Stimulated activated naive CD8-positive, alpha-beta T cell treated with anti-CD3 and anti-CD28 coated beads, Interleukin-15, Interleukin-2, amounts not matched to agents 100 ng/mL and 50 ng/mL, for 24 hours (primary cell): Measurements from ENCODE around the gene NFKB1.

Experiments
- H3K27ac Mint-ChIP-seq: one replicate; pipeline ENCODE4 v1.8.0; 2021; ENCODE audit warnings: mild to moderate bottlenecking, mixed read lengths
- H3K27me3 Mint-ChIP-seq: one replicate; pipeline ENCODE4 v1.8.0; 2021; ENCODE audit warnings: mixed read lengths
- H3K36me3 Mint-ChIP-seq: one replicate; pipeline ENCODE4 v1.8.0; 2021; ENCODE audit warnings: low read depth, mixed read lengths
- H3K4me1 Mint-ChIP-seq: one replicate; pipeline ENCODE4 v1.8.0; 2021; ENCODE audit warnings: low read depth, mixed read lengths
- H3K4me3 Mint-ChIP-seq: one replicate; pipeline ENCODE4 v1.8.0; 2021; ENCODE audit warnings: mild to moderate bottlenecking, mixed read lengths
- H3K9me3 Mint-ChIP-seq: one replicate; pipeline ENCODE4 v1.8.0; 2021; ENCODE audit warnings: mixed read lengths

The NFKB1 gene

GRCh38 chr4:102642631-102643298, 141.6 kb downstream of the NFKB1 start:
- Mint-ChIP-seq H3K27ac (no peak overlapping the region), H3K4me3 (no peak overlapping the region), H3K27me3 (no peaks in the 10 kb centered on the region), H3K36me3 (peaks cover 27% of the 10 kb centered on the region), H3K4me1 (peaks cover 13% of the 10 kb centered on the region), H3K9me3 (no peaks in the 10 kb centered on the region)

GRCh38 chr4:102647117-102647516, 146.0 kb downstream of the NFKB1 start:
- Mint-ChIP-seq H3K36me3 (peaks cover 46% of the 10 kb centered on the region), H3K9me3 (no peaks in the 10 kb centered on the region), H3K27me3 (no peaks in the 10 kb centered on the region), H3K4me1 (peaks cover 8% of the 10 kb centered on the region), H3K4me3 (no peak overlapping the region), H3K27ac (no peak overlapping the region)

- no peaks in the 10 kb centered on the region for H3K9me3 Mint-ChIP-seq
- H3K4me3 Mint-ChIP-seq = no peak overlapping the region
- H3K27ac Mint-ChIP-seq = no peak overlapping the region
- H3K4me1 Mint-ChIP-seq = no peaks in the 10 kb centered on the region
- no peaks in the 10 kb centered on the region for H3K27me3 Mint-ChIP-seq
- H3K36me3 Mint-ChIP-seq = peaks cover 14% of the 10 kb centered on the region
Observed at GRCh38 chr4:102657206-102657605, 156.0 kb downstream of the NFKB1 start.

GRCh38 chr4:102663073-102663472, 161.9 kb downstream of the NFKB1 start:
- Mint-ChIP-seq H3K36me3 (peaks cover 21% of the 10 kb centered on the region), H3K27me3 (no peaks in the 10 kb centered on the region), H3K4me3 (no peak overlapping the region), H3K27ac (no peak overlapping the region), H3K4me1 (no peaks in the 10 kb centered on the region), H3K9me3 (no peaks in the 10 kb centered on the region)

- no peaks in the 10 kb centered on the region for H3K27me3 Mint-ChIP-seq
- peaks cover 32% of the 10 kb centered on the region for H3K36me3 Mint-ChIP-seq
- H3K4me1 Mint-ChIP-seq = no peaks in the 10 kb centered on the region
- H3K27ac Mint-ChIP-seq = no peak overlapping the region
- H3K4me3 Mint-ChIP-seq = no peak overlapping the region
- H3K9me3 Mint-ChIP-seq = no peaks in the 10 kb centered on the region
Observed at GRCh38 chr4:102665527-102665926, 164.4 kb downstream of the NFKB1 start.
